HepG2 (cell line): ENCODE measurements around the gene PRSS8. TPM values are rescaled to one million over a fixed set of nuclear protein-coding genes. Genes with fewer than 3 reads are reported as not detected.

Experiments used
- BRCA1 ChIP-seq: sonication (generic); formaldehyde crosslinking; IDR thresholded peaks from 2 replicates; pipeline ENCODE4 v1.4.0; 2020; ENCODE audit warnings: missing genetic modification reagents
- HMG20A ChIP-seq: IDR thresholded peaks from 2 replicates; pipeline ENCODE4 v1.6.1; 2016; ENCODE audit warnings: borderline replicate concordance
- KAT8 ChIP-seq: IDR thresholded peaks from 2 replicates; pipeline ENCODE4 v1.6.1; 2016; ENCODE audit warnings: missing genetic modification reagents, missing compliant biosample characterization
- KMT2A ChIP-seq: sonication (generic); formaldehyde crosslinking; IDR thresholded peaks from 2 replicates; pipeline ENCODE4 v1.4.0; 2020; ENCODE audit warnings: missing genetic modification reagents
- NR2C2 ChIP-seq: sonication (generic); formaldehyde crosslinking; IDR thresholded peaks from 2 replicates; pipeline ENCODE4 v1.4.0; 2020; ENCODE audit warnings: missing genetic modification reagents, mild to moderate bottlenecking, moderate library complexity, borderline replicate concordance
- PLRG1 ChIP-seq: fragments of 450-650 bp; conservative IDR thresholded peaks from 2 replicates; pipeline ENCODE4 v1.6.1; 2016
- SP2 ChIP-seq: sonication (generic); formaldehyde crosslinking; IDR thresholded peaks from 2 replicates; pipeline ENCODE4 v1.5.1; 2020; ENCODE audit warnings: mild to moderate bottlenecking, missing genetic modification reagents
- ZBTB1 ChIP-seq: sonication (generic); formaldehyde crosslinking; IDR thresholded peaks from 2 replicates; pipeline ENCODE4 v1.4.0; 2020; ENCODE audit warnings: missing genetic modification reagents, borderline replicate concordance
- ZNF33B ChIP-seq: sonication (generic); formaldehyde crosslinking; IDR thresholded peaks from 2 replicates; pipeline ENCODE4 v1.5.1; 2020; ENCODE audit warnings: mild to moderate bottlenecking, missing genetic modification reagents
- ZNF674 ChIP-seq: sonication (generic); formaldehyde crosslinking; IDR thresholded peaks from 2 replicates; pipeline ENCODE4 v1.5.0; 2020; ENCODE audit warnings: low read depth, mild to moderate bottlenecking, missing genetic modification reagents
- ZNF678 ChIP-seq: sonication (generic); formaldehyde crosslinking; IDR thresholded peaks from 2 replicates; pipeline ENCODE4 v1.4.0; 2020; ENCODE audit warnings: mild to moderate bottlenecking, missing genetic modification reagents
- ZNF781 ChIP-seq: sonication (generic); formaldehyde crosslinking; IDR thresholded peaks from 2 replicates; pipeline ENCODE4 v1.5.1; 2020; ENCODE audit warnings: borderline replicate concordance, mild to moderate bottlenecking, missing genetic modification reagents; ENCODE audit errors: not compliant biosample characterization
- polyA plus RNA-seq, 8 experiments: library from polyadenylated mRNA; depleted of rRNA in 3 of 8; stranded (reverse) in 7 of 8; unstranded in 1 of 8; fragments of >200 nt; fragmentation: Illumina TruSeq in 4 of 8; extraction: Trizol in 4 of 8; gene quantifications; 2 replicates each; pipeline versions ENCODE4 v1.2.1 to v1.2.3, GENCODE V29; 2011 to 2016; ENCODE audit warnings: low read depth in 4 of 8, missing spikeins in 1 of 8, mixed read lengths in 1 of 8; ENCODE audit not compliant: insufficient read depth in 1 of 8
- total RNA-seq, 5 experiments: library from RNA; depleted of rRNA; stranded (reverse); fragments of >200 nt; fragmentation: Illumina TruSeq; extraction: Trizol; gene quantifications; 2 replicates each; pipeline ENCODE4 v1.2.3, GENCODE V29; 2016; ENCODE audit warnings: low read depth in 1 of 5
- TF ChIP-seq, protein P1 (sequence below): sonication (generic); formaldehyde crosslinking; IDR thresholded peaks from 2 replicates; pipeline ENCODE4 v1.5.1; 2020; ENCODE audit warnings: missing genetic modification reagents, mild to moderate bottlenecking, borderline replicate concordance
- TF ChIP-seq, protein P2 (sequence below): sonication (generic); formaldehyde crosslinking; IDR thresholded peaks from 2 replicates; pipeline ENCODE4 v1.4.0; 2020; ENCODE audit warnings: missing genetic modification reagents, borderline replicate concordance
- TF ChIP-seq, protein P3 (sequence below): sonication (generic); formaldehyde crosslinking; IDR thresholded peaks from 2 replicates; pipeline ENCODE4 v1.8.0; 2022; ENCODE audit warnings: missing genetic modification reagents, low read depth, mild to moderate bottlenecking, borderline replicate concordance
- TF ChIP-seq, protein P4 (sequence below): sonication (generic); formaldehyde crosslinking; IDR thresholded peaks from 2 replicates; pipeline ENCODE4 v1.4.0; 2020; ENCODE audit warnings: missing genetic modification reagents
- TF ChIP-seq, protein P5 (sequence below): IDR thresholded peaks from 2 replicates; pipeline ENCODE4 v1.6.1; 2016; ENCODE audit warnings: low read depth, control low read depth
- TF ChIP-seq, protein P6 (sequence below): fragments of 450-650 bp; IDR thresholded peaks from 2 replicates; pipeline ENCODE4 v1.6.1; 2017

Gene PRSS8
- total and polyA plus RNA-seq, 2 of the 13 experiments (the other 11 are each of a cell fraction or from before 2014, with no cell fraction given) = 2.6 to 7.2 TPM

DNA sequence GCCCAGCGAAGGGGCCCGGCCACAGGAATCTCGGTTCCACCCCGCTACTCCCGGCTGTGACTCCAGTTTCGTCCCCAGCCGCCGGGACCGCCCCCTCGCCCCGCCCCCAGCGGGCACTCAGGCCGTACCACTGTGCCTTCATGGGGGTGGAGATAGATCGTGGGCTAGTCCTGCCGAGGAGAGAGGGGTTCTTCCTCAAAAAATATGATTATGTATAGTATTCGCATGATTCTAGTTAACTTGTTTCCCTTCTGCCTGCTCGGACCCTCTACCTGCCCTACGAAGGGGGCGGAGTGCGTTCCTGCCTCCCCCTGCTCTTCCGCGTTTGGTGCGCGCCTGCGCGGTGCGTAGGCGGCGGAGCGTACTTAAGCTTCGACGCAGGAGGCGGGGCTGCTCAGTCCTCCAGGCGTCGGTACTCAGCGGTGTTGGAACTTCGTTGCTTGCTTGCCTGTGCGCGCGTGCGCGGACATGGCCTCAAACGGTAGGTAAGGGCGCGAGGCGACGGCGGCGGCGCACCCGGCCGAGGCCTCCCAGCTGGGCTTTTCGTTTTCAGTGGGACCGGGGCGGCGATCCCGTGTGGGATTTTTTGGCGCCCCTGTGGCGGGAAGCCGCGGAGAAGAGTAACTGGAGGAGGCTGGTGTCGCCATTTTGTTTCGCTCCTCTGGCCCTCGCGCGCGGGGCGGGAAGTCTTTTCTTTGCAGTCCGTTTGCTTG lies 44.4 kb upstream of the PRSS8 start, which contains the start of gene FUS (continued):
- TF ChIP-seq KAT8 = peak; percentile 87
- TF ChIP-seq HMG20A = no peak
- TF ChIP-seq, protein P1, sequence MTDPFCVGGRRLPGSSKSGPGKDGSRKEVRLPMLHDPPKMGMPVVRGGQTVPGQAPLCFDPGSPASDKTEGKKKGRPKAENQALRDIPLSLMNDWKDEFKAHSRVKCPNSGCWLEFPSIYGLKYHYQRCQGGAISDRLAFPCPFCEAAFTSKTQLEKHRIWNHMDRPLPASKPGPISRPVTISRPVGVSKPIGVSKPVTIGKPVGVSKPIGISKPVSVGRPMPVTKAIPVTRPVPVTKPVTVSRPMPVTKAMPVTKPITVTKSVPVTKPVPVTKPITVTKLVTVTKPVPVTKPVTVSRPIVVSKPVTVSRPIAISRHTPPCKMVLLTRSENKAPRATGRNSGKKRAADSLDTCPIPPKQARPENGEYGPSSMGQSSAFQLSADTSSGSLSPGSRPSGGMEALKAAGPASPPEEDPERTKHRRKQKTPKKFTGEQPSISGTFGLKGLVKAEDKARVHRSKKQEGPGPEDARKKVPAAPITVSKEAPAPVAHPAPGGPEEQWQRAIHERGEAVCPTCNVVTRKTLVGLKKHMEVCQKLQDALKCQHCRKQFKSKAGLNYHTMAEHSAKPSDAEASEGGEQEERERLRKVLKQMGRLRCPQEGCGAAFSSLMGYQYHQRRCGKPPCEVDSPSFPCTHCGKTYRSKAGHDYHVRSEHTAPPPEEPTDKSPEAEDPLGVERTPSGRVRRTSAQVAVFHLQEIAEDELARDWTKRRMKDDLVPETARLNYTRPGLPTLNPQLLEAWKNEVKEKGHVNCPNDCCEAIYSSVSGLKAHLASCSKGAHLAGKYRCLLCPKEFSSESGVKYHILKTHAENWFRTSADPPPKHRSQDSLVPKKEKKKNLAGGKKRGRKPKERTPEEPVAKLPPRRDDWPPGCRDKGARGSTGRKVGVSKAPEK (CRISPR knock-in tag) = no peak
- TF ChIP-seq BRCA1 (CRISPR knock-in tag) = peak; percentile 92
- no peak for TF ChIP-seq PLRG1
- no peak; the same call in none of the 2 replicates for TF ChIP-seq KMT2A (CRISPR knock-in tag)
- TF ChIP-seq ZNF781 (CRISPR knock-in tag) = no peak
- TF ChIP-seq ZNF33B (CRISPR knock-in tag) = peak; percentile 82
- peak; percentile 87; the same call in 1 of the 2 replicates for TF ChIP-seq ZBTB1 (CRISPR knock-in tag)
- peak; percentile 69; the same call in 1 of the 2 replicates for TF ChIP-seq NR2C2 (CRISPR knock-in tag)
- TF ChIP-seq, protein P2, sequence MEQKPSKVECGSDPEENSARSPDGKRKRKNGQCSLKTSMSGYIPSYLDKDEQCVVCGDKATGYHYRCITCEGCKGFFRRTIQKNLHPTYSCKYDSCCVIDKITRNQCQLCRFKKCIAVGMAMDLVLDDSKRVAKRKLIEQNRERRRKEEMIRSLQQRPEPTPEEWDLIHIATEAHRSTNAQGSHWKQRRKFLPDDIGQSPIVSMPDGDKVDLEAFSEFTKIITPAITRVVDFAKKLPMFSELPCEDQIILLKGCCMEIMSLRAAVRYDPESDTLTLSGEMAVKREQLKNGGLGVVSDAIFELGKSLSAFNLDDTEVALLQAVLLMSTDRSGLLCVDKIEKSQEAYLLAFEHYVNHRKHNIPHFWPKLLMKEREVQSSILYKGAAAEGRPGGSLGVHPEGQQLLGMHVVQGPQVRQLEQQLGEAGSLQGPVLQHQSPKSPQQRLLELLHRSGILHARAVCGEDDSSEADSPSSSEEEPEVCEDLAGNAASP (CRISPR knock-in tag) = peak; percentile 83
- TF ChIP-seq, protein P3, sequence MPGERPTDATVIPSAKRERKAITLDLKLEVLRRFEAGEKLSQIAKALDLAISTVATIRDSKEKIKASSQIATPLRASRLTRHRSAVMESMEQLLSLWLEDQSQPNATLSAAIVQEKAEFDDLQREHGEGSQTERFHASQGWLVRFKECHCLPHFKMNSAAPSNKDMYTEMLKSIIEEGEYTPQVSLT (CRISPR knock-in tag) = peak; percentile 67; the same call in 1 of the 2 replicates
- TF ChIP-seq, protein P4, sequence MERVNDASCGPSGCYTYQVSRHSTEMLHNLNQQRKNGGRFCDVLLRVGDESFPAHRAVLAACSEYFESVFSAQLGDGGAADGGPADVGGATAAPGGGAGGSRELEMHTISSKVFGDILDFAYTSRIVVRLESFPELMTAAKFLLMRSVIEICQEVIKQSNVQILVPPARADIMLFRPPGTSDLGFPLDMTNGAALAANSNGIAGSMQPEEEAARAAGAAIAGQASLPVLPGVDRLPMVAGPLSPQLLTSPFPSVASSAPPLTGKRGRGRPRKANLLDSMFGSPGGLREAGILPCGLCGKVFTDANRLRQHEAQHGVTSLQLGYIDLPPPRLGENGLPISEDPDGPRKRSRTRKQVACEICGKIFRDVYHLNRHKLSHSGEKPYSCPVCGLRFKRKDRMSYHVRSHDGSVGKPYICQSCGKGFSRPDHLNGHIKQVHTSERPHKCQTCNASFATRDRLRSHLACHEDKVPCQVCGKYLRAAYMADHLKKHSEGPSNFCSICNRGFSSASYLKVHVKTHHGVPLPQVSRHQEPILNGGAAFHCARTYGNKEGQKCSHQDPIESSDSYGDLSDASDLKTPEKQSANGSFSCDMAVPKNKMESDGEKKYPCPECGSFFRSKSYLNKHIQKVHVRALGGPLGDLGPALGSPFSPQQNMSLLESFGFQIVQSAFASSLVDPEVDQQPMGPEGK (CRISPR knock-in tag) = peak; percentile 57
- TF ChIP-seq, protein P5, sequence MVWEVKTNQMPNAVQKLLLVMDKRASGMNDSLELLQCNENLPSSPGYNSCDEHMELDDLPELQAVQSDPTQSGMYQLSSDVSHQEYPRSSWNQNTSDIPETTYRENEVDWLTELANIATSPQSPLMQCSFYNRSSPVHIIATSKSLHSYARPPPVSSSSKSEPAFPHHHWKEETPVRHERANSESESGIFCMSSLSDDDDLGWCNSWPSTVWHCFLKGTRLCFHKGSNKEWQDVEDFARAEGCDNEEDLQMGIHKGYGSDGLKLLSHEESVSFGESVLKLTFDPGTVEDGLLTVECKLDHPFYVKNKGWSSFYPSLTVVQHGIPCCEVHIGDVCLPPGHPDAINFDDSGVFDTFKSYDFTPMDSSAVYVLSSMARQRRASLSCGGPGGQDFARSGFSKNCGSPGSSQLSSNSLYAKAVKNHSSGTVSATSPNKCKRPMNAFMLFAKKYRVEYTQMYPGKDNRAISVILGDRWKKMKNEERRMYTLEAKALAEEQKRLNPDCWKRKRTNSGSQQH (CRISPR knock-in tag) = no peak
- no peak for TF ChIP-seq SP2 (CRISPR knock-in tag)
- peak; percentile 94 for TF ChIP-seq ZNF678
- peak; percentile 95 for TF ChIP-seq ZNF674
- TF ChIP-seq, protein P6, sequence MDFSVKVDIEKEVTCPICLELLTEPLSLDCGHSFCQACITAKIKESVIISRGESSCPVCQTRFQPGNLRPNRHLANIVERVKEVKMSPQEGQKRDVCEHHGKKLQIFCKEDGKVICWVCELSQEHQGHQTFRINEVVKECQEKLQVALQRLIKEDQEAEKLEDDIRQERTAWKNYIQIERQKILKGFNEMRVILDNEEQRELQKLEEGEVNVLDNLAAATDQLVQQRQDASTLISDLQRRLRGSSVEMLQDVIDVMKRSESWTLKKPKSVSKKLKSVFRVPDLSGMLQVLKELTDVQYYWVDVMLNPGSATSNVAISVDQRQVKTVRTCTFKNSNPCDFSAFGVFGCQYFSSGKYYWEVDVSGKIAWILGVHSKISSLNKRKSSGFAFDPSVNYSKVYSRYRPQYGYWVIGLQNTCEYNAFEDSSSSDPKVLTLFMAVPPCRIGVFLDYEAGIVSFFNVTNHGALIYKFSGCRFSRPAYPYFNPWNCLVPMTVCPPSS = no peak
